DLD1 (cell line): ENCODE measurements around the gene ACOXL.

ENCODE experiments used
- in situ Hi-C: cut with HindIII; loops from 2 replicates; pipeline ENCODE4 v1.10.0; 2017; ENCODE audit warnings: low sequenced_read_pairs

ACOXL gene

DNA sequence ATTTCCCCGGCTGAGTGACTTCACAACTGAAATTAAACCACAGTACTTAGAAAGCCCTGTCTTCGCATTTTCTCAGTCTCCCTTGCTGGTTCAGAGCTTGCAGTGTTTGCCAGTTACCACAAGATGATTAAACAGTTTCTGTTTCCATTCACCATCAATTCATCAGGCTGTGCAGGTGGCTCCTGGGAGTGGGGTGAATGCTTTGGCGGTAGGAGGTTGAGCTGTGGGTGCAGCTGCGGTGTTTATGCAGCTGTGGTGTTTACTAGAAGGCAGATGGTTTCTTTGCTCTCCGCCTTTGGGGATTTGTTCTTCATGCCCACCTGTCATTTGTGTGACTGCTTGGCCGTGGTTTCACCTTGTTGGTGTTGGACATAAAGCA, 16.1 kb downstream of the ACOXL start:
- in situ Hi-C loops = no loop called here

DNA sequence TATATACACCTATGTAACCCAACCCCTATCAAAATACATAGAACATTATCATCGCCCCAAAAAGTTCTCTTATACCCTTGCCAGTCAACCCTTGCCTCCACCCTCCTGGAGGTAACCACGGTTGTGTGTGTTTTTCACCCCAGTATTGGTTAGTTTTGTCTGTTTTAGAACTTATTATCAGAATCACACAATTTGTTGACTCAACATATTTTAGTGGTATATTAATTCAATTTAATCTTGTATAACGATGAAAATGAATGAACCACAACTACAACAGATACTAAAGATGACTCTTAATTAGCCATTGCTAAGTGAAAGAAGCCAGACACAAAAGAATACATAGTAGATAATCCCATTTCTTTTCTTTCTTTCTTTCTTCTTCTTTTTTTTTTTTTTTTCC, 19.3 kb downstream of the ACOXL start:
- in situ Hi-C loops = no loop called here

DNA sequence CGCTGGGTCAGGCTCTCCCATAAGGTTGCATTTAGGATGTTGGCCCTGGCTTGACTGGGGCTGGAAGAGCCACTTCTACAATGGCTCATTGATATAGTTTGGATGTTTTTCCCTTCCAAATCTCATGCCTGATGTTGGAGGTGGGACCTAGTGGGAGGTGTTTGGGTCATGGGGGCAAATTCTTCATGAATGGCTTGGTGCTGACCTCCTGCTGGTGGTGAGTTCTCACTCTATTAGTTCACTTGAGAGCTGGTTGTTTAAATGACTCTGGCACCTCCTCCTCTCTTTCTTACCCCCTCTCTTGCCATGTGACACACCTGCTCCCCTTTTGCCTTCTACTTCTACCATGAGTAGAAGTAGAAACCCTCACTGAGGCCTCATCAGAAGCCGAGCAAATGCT, 20.5 kb downstream of the ACOXL start:
- in situ Hi-C loops = no loop called here

DNA sequence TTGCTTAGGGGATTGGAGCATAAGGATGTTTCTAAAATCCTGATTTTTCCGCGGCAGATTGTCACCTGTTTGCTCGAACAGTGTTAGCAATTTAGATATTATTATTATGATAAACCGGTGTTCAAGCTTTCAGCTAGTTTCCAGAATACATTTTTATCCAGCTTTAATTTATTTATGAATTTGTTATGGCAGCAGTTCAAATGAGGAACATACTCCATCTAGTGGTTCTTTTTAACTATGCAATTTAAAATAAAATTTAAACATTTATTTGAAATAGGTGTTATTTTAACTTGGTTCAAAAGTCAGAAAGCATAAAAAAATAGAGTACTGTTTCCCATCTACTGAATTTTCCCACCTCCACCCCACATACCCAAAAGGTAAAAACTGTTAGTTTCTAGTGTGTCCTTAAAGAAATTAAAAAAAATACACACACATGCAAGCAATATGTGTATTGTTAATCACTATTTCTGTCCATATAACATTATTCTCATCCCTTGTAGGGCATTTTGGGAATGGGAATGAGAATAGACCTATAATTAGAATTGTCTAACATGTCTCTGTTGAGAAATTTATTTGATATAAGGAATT, 23.2 kb downstream of the ACOXL start:
- in situ Hi-C loops = no loop called here

DNA sequence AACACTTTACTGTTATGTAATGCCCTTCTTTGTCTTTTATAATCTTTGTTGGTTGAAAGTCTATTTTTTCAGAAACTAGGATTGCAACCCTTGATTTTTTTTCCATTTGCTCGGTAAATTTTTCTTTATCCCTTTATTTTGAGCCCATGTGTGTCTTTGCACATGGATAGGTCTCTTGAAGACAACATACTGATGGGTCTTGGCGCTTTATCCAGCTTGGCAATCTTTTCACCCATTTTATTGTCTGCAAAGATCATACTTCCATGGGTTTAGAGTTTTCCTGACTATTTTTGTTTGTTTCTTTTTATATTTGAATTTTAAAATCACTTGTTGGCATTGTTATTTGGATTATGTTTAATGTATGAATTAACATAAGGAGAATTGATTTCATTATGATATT, 27.0 kb downstream of the ACOXL start:
- in situ Hi-C loops = no loop called here

DNA sequence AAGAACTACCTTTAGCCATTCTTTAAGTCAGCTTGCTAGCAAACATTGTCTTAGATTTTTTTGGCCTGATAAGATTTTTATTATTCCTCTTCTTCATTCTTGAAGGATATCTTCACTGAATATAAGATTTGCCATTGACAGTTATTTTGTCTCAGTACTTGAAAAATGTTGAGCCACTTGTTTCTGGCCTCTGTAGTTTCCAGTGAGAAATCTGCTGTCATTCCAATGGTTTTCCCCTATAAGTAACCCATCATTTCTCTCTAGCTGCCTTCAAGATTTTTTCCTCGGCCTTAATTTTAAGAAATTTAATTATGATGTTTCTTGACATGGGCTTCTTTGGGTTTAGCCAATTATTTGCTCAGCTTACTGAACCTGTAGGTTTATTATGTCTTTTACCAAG, 32.6 kb downstream of the ACOXL start:
- in situ Hi-C loops = no loop called here

DNA sequence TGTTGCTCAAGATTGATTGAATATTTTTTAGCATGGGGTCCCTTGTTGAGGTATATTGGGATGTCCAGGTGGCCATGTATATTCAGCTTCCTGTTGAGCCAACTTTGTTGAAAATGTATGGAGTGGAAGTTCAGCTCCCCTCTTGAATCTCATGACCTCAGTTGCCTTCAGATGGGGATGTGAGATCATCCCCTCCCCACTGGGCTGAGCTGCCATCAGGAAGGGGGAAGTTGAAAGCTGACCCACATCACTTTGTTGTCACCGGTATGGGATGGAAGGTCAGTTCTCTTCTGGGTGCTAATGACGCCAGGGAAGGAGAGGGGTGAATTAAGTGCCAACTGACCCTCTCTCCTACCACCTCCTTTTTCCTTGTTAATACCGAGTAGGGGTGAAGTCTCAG, 33.9 kb downstream of the ACOXL start:
- in situ Hi-C loops = no loop called here

DNA sequence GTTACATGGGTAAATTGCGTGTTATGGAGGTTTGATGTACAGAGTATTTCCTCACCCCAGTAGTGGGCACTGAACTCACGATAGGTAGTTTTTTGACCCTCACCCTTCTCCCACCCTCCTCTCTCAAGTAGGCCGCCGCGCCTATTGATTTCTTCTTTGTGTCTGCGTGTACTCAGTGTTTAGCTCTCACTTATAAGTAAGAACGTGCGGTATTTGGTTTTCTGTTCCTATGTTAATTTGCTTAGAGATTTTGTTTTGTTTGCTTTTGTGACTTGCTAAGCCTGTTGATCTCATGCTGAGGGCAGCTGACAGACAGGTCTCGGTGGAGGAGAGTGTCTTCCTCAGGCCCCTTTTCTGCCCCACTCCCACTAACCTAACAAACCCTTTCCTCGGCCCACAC, 36.2 kb downstream of the ACOXL start:
- in situ Hi-C loops = no loop called here

DNA sequence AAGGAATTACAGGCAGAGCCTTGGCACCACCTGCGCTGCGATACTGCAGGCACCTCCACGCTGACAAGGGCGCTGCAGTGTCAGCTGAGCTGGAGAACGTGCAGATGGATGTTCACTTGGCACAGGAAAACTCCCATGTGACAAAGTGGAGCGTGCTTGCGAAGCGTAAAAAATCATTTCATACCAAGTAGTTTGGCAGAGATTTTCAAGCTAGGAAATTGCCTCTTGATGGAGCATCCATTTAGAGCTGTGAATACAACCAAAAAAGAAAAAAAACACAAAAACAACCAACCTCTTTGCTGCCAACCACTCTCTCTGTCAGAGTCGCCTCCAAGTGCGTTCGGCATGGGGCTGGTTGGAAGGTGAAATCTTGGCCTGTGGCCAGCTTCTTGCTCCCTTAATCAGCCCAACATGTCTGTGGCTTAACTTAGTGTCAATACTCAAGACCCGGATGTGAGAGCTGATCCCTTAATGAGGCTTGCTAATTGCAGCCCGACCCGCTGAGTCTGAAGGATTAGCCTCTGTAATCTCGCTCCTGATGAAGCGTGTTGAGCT, 38.1 kb downstream of the ACOXL start:
- in situ Hi-C loops = no loop called here

DNA sequence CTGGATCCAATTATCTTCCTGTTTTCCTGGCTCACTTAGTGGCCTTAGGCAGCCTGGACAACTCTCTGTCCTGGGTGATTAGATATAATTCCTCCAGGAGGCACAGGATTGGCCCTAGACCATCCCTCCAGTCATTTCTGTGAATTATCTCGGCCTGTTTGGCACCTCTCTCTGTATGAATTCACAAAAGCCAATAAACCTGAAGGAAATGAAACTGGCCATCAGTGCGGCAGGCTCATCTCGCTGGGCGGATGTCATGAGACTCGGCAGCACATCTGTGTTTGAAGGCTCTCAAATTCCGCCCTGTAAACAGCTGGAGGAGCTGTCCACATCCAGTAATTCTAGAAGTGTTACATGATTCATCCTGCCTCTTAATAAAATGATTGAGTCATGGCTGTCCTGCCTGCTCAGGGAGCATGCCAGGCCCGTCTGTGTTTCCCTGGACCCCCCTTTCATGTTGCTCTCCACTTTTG, 38.6 kb downstream of the ACOXL start:
- in situ Hi-C loops = no loop called here

DNA sequence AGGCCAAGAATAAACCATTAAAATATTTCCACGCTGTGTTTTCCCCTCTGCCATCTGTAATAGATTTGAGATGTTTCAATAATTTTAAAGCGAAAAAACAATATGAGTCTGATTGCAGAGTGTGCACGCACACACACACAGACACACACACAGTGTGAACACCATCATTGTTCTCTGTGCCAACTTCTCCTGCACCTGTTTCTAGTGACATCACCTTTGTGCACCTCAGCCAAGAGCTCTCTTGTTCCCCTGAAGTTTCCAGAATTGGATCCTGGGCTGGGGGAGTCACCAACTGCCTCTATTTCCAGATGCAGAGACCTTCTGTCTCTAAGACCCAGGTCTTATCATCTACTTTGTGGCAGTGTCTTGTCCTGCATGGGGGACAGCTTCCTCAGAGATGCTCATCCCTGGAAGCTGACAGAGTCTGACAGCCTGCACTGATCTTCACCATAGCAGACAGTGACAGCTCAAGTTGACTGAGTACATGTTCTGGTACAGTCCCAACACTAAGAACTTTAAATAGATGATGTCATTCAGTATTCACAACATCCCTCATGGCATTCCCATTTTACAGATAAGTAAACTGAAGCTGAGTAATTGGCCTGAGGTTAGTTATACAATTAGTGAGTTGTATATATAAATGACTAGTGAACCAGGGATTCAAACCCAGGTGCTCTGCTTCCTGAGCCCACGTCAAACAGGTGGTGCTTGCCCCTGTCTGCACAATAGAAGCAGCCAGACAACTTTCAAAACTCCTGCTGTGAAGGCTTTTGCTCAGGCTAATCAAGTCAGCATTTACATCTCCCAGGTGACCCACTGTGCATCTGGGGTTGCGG, 39.4 kb downstream of the ACOXL start:
- in situ Hi-C loops = no loop called here

DNA sequence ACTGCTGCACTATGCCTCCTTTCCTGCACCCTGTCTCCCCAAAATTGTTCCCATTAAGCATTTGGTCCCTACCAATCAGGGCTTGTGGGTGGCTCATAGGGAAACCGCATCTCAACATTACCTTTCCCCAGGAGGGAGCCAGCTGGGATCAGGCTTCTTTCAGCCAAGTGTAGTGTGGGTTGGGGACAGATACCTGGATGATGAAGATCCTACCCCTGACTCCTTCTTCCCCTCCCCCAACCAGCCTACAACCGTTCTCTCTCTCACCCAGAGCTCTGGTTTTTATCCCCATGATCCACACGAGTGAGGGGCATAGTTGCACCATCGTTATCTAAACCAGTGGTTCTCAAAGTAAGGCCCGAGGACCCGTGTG, 40.0 kb downstream of the ACOXL start:
- in situ Hi-C loops = no loop called here

DNA sequence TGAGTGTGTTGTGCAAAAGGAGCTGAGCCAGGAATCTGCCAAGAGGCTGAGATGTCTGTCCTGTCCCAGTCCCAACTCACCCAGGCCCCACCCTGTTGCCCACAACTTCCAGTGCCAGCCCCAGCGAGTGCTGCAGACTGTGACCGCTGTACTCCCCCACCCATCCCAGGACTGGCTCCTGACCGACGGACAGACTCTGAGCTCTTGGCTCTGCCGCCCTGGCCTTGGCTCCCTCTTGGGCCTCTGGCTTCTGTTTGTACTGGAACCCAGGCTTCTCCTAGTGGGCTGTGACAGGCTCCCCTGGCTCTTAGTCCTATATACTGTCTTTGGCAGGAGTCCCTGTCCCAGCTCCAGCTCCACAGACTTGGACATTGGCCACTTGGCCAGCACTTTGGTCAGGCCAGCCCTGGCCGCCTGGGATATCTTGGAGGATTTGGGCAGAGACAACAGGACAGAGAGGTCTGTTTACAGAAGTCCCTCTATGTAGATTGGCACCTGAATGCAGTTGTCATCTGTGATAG, 41.1 kb downstream of the ACOXL start:
- in situ Hi-C loops = no loop called here

DNA sequence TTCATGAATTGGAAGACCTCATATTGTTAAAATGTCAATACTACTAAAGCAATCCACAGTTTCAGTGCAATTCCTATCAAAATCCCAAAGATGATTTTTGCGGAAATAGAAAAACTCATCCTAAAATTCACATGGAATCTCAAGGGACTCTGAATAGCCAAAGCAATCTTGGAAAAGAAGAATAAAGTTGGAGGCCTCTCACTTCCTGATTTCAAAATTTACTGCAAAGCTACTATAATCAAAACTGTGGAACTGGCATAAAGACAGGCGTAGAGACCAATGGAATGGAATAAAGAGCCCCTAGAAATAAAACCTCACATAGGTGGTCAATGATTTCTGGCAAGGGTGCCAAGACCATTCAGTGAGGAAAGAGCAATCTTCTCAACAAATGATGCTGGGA, 42.3 kb downstream of the ACOXL start:
- in situ Hi-C loops = no loop called here

DNA sequence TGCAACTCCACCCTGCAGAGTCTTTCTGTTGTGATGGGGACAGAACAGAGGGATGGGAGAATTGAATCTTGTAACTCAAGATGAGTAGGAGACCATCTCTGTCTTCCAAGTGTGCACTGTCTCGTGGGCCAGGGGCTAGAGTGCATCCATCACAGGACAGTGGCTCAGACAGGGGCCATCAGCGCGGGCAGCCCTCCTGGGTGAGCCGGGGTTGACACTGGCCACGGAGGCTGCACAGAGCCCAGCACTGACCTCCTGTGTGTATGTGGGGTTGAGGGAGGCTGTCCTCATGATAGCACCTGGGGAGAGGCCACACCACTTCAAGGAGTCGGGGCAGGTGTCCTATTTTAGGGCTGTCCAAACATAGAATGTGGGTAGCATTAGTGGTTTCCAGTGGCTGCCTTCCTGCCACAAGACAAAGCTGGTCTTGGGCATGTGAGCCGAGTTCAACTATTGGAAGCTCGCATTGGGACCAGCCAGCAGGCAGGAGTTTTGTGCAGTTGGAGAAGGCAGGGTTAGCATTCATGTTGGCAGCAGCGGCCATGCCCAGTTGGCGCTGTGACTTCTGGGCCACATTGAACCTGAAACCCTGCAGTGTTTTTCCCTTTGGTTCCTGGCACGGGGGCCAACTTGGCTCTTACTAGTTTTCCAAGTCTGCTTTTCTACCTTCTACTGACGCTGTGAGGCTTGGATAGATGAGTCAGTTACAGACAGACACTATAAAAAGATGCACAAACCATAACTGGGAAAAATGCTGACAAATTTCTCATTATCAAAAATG, 45.3 kb downstream of the ACOXL start:
- in situ Hi-C loops = no loop called here

DNA sequence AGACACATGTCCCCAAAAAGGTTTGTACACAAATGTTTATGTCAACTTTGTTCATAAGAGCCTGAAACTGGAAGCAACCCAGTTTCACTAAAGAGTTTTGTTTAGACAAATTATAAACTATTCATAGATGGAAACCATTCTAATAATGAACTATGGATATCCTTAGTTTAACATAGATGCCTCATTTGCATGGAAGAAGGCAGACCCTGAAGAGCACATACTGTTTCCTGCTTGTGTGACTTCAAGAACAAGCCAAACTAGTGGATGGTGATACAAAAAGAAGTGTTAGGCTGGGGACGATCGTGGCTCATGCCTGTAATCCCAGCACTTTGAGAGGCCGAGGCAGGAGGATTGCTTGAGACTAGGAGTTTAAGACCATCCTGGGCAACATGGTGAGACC, 48.1 kb downstream of the ACOXL start:
- in situ Hi-C loops = no loop called here

DNA sequence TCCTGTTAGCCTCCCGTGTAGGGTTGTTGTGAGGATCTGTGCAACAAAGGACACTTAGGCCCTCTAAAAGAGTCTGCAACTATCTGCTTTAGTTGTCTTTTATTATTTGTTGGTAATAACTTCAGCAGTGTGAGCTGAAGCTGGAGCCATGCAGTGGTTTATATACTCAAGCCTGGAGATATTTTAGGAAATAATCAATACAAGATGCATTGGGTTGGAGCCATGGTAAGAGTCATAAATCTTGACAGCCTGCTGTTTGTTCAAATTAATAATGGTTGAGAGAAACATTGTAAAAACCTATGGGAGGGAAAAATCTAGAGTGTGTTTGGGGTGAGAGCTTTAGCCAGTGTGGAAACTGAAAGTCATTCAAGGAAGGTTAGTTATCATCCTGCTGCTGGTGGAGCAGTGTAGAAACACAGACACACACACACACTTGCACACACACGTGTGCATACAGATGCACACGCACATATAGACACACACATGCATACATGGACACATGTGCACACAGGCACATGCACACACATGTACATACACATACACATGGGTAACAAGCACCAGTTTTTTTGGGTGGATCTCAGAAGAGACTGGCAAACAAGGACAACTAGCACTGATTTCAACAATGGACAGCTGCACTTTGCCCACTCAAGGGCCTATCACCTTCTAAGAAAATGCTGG, 51.0 kb downstream of the ACOXL start:
- in situ Hi-C loops = no loop called here

DNA sequence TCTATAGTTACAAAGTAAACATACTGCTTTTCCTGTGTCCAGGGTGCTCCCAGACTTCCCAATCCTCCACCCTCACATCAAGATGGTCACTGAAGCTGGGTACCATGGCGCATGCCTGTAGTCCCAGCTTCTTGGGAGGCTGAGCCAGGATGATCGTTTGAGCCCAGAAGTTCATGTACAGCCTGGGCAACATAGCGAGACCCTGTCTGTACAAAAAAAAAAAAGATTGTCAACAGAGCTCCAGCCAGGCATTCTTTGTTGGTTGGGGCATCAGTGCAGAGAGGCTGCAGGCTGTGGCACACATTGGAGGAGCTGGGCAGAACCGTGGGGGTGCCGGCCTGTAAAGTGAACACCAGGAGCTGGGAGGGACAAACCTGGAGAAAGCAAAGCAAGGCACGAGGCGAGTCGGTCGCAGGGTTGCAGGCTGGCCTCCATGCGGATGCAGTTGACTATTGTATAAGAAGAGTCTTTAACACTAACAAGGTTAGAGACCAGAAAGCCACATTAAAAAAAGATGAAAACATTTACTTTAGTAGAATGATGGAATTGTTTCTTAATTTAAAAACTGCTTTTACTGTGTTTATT, 51.8 kb downstream of the ACOXL start:
- in situ Hi-C loops = no loop called here

DNA sequence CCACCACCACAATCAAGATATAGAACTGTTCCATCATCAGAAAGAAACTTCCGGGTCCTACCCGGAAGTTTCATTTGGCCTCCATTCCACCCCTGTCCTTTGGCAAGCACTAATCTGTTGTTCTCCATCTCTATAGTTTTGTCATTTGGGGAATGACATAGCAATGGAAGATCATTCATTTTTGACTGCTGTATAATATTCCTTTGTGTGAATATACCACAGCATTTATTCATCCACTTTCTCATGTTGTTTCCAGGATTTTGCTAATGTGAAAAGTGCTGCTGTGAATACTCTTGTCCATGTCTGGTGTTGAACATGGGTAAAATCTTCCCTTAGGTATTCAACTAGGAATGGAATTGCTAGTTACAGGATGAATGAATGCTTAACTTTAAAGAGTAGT, 53.1 kb downstream of the ACOXL start:
- in situ Hi-C loops = no loop called here

DNA sequence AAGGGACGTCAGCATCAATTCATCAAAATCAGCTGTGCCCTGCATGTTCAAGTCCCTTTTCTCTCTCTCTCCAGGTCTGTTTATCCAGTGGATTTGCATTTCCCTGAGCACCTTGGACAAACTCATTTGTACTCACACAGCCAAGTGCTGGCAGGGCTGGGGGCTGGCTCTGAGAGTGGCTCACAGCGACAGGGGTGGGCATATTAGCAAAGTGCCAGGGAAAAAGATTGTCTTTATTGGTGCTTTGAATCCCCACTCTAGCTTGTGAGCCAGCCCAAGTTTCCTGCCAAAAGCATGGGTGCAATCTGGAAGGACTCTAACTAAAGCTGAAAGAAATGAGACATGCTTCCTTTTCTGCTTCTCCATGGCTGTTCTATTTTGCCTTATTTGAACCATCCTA, 56.6 kb downstream of the ACOXL start:
- in situ Hi-C loops = no loop called here

DNA sequence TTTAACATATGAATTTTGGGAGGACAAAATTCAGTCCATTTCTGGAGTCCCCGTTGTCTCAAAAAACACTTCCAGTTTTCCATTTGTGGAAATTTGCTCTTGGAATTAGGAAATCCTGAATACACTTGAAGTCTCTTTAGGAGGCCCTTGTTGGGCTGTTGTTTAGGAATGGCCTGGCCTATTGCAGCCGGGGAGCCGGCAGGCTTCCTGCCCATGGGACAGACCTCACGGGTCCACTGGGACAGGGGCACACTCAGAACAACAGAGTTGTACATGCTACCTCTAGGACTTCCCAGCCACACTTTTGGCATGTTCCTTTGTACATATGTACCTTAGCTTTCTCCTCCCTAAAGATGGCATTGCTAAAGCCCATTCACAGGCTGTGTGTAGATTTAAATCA, 57.3 kb downstream of the ACOXL start:
- in situ Hi-C loops = no loop called here
